Glutamatergic neuron (in vitro differentiated cells): ENCODE results near the gene CDH1. TPM values are rescaled to one million over a fixed set of nuclear protein-coding genes. Genes with fewer than 3 reads are reported as not detected.

Experiments
- DNase-seq: peaks from one replicate; pipeline ENCODE4 v3.0.0; 2022
- H3K27ac Mint-ChIP-seq: one replicate; pipeline ENCODE4 v1.8.0; 2020; ENCODE audit warnings: mild to moderate bottlenecking, mixed read lengths, inconsistent platforms; ENCODE audit not compliant: unreplicated experiment
- H3K27me3 Mint-ChIP-seq: one replicate; pipeline ENCODE4 v1.8.0; 2020; ENCODE audit warnings: mild to moderate bottlenecking, moderate library complexity, mixed read lengths, inconsistent platforms; ENCODE audit not compliant: unreplicated experiment
- H3K36me3 Mint-ChIP-seq: one replicate; pipeline ENCODE4 v1.8.0; 2020; ENCODE audit warnings: mild to moderate bottlenecking, mixed read lengths, inconsistent platforms; ENCODE audit not compliant: unreplicated experiment
- H3K4me1 Mint-ChIP-seq: one replicate; pipeline ENCODE4 v1.8.0; 2020; ENCODE audit warnings: mild to moderate bottlenecking, low read depth, mixed read lengths, inconsistent platforms; ENCODE audit not compliant: unreplicated experiment
- H3K4me3 Mint-ChIP-seq: one replicate; pipeline ENCODE4 v1.8.0; 2020; ENCODE audit warnings: mild to moderate bottlenecking, mixed read lengths, inconsistent platforms; ENCODE audit not compliant: unreplicated experiment
- H3K9me3 Mint-ChIP-seq: one replicate; pipeline ENCODE4 v1.8.0; 2020; ENCODE audit warnings: mild to moderate bottlenecking, moderate library complexity, mixed read lengths, inconsistent platforms; ENCODE audit not compliant: unreplicated experiment
- total RNA-seq: library from RNA; stranded (reverse); fragmentation: NEBNext Ultra II Directional; extraction: Animal tissue kit (Norgen Biotek cat#: 25700); gene quantifications from one replicate; pipeline ENCODE4 v1.2.1, GENCODE V29; 2021; ENCODE audit not compliant: unreplicated experiment
- TF ChIP-seq, protein P1 (sequence below): fragments of 200-600 bp; sonication (generic); IDR thresholded peaks from one replicate; pipeline ENCODE4 v1.5.0; 2021; ENCODE audit not compliant: partially characterized antibody, unreplicated experiment

The CDH1 gene
- total RNA-seq, 1 donor from 2014 or later = 1.9 TPM

DNA sequence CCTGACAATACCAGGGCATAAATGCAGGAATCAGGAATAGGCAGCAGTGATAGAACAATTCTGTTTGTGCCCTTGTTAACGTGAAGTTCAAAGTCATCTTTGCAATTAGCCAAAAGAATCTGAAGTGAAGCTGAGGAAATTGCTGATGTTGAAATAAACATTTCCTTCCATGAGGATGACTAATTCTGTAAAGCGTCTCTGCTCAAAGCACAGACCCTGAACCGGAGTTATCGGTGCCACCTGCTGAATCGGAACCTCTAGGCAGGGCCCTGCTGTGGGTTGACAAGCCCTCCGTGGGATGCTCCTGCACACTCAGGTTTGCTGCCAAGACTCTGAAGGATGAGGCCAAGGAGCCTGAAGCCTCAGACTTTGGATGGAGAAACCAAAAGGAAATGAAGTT is 37.0 kb upstream of the CDH1 start:
- no peaks in the 10 kb centered on the region for H3K36me3 Mint-ChIP-seq
- DNase-seq = no peak
- no peak overlapping the region for H3K4me3 Mint-ChIP-seq
- peaks cover 2% of the 10 kb centered on the region for H3K9me3 Mint-ChIP-seq
- TF ChIP-seq, protein P1, sequence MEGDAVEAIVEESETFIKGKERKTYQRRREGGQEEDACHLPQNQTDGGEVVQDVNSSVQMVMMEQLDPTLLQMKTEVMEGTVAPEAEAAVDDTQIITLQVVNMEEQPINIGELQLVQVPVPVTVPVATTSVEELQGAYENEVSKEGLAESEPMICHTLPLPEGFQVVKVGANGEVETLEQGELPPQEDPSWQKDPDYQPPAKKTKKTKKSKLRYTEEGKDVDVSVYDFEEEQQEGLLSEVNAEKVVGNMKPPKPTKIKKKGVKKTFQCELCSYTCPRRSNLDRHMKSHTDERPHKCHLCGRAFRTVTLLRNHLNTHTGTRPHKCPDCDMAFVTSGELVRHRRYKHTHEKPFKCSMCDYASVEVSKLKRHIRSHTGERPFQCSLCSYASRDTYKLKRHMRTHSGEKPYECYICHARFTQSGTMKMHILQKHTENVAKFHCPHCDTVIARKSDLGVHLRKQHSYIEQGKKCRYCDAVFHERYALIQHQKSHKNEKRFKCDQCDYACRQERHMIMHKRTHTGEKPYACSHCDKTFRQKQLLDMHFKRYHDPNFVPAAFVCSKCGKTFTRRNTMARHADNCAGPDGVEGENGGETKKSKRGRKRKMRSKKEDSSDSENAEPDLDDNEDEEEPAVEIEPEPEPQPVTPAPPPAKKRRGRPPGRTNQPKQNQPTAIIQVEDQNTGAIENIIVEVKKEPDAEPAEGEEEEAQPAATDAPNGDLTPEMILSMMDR = no peak
- no peak overlapping the region for H3K27ac Mint-ChIP-seq
- no peaks in the 10 kb centered on the region for H3K4me1 Mint-ChIP-seq
- peaks cover 2% of the 10 kb centered on the region for H3K27me3 Mint-ChIP-seq

- no peak overlapping the region for H3K27ac Mint-ChIP-seq
- no peaks in the 10 kb centered on the region for H3K36me3 Mint-ChIP-seq
- no peak for DNase-seq
- TF ChIP-seq, protein P1 = no peak
- no peak overlapping the region for H3K4me3 Mint-ChIP-seq
- H3K9me3 Mint-ChIP-seq = peaks cover 2% of the 10 kb centered on the region
- H3K4me1 Mint-ChIP-seq = no peaks in the 10 kb centered on the region
- H3K27me3 Mint-ChIP-seq = peaks cover 2% of the 10 kb centered on the region
Measured at GRCh38 chr16:68700831-68701230, 36.3 kb upstream of the CDH1 start.

- Mint-ChIP-seq H3K36me3 (no peaks in the 10 kb centered on the region), H3K4me1 (no peaks in the 10 kb centered on the region), H3K27me3 (peaks cover 4% of the 10 kb centered on the region), H3K4me3 (no peak overlapping the region), H3K27ac (no peak overlapping the region), H3K9me3 (peaks cover 2% of the 10 kb centered on the region)
- TF ChIP-seq, protein P1 = peak; percentile 67
- DNase-seq = peak; percentile 76
Measured at GRCh38 chr16:68704232-68704867, 32.7 kb upstream of the CDH1 start.

GRCh38 chr16:68707340-68708152 is 29.5 kb upstream of the CDH1 start:
- Mint-ChIP-seq H3K4me1 (no peaks in the 10 kb centered on the region), H3K27ac (no peak overlapping the region), H3K27me3 (peaks cover 4% of the 10 kb centered on the region), H3K9me3 (peaks cover 4% of the 10 kb centered on the region), H3K4me3 (no peak overlapping the region), H3K36me3 (peaks cover 4% of the 10 kb centered on the region)
- DNase-seq = peak; percentile 32
- TF ChIP-seq, protein P1 = no peak

DNA sequence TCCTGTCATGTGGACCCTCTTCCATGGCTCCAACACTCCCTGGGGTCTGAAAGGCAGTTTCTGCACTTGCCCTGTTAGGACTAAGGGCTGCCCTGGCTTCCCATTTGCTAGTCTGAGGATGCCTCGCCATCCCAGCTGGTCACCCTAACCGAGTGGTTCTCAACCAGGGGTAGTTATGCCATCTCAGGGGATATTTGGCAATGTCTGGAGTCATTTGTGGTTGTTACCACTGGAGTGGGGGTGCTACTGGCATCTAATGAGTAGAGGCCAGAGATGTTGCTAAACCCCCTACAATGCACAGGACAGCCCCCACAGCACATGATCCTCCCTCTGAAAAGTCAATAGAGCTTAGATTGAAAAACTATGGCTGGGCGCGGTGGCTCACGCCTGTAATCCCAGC is 26.9 kb upstream of the CDH1 start:
- H3K27me3 Mint-ChIP-seq = peaks cover 10% of the 10 kb centered on the region
- H3K9me3 Mint-ChIP-seq = peaks cover 2% of the 10 kb centered on the region
- H3K4me3 Mint-ChIP-seq = no peak overlapping the region
- TF ChIP-seq, protein P1 = no peak
- H3K4me1 Mint-ChIP-seq = no peaks in the 10 kb centered on the region
- no peak for DNase-seq
- H3K36me3 Mint-ChIP-seq = peaks cover 4% of the 10 kb centered on the region
- no peak overlapping the region for H3K27ac Mint-ChIP-seq
